Activated naive CD4-positive, alpha-beta T cell treated with anti-CD3 and anti-CD28 coated beads, Interleukin-2, amount 50 U/mL, for 16 hours (primary cell): ENCODE data around the gene SPZ1.
"Not testable (repeated sequence)": the region's sequence is repeated elsewhere in the genome, so short reads cannot be mapped to it uniquely, and the experiment has no call there.

ENCODE experiments used
- DNase-seq: peaks from one replicate; pipeline ENCODE4 v3.0.0-alpha.2; 2020

Gene SPZ1

DNA sequence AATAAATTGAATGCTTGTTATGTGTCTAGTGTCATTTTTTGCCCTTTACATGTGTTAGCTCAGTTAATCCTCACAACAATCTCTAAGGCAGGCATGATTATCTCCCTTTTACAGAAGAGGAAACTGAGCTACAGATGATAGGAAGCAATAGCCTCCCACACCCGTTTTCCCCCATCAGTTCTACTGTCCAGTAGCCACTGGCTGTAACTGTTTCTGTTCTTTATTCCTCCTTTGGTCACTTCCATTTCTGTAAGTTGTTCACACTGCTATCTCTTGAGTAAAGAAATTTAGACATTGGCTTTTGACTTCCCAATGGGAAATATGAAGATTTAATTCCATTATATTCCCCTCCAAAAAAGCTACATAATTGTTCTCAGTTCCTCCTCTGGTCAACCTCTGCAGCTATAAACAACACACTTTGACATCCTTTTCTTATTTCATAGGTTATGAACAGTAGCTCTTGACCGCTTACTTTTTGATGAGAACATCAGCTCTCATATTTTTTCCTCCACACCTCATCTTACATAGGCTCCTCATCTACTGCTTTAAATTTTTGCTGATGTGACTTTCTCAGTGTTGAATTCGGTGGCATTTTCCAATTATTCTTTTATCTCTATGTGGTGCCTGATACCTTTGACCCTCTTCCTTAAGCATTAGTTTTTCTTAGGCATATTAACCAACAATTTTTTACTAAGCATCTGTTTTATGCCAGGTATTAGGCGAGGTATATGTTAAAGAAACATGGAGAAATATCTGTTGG, 21.4 kb downstream of the SPZ1 start:
- no peak for DNase-seq

DNA sequence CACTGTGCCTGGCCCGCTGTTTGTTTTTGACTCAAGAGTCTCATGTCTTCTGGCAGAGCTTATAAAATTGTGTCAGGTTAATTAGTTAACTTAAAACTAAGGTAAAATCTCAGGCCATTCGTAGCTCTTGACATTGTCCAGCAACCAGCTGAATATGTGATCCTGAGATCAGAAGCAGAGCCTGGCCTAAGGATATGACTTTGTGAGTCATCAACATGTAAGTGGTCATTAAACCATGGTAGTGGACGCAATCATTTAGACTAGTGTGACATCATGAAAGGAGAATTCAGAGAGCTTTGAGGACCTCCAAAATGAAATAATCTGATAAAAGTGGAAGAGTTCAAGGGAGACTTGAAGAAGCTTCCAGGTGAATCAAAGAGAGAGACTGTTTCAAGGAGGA, 23.3 kb downstream of the SPZ1 start:
- DNase-seq = no peak

DNA sequence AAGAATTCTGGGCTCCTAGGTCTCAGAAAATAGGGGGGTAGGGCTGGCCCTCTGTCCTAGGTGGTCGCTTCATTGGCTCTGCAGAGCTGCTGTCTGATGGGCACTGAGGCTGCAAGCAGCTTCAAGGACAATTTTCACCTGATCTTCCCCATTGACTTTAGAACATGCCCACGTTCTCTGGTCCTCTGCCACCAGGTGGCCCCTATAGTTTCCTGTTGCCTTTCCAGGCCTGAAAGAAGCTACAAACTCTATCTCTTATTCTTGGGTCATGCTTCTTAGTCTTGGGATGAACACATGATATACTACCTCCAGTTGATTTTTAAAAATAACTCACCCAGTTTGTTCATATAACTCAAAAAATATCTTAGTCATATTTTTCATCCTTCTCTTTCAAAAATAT, 26.3 kb downstream of the SPZ1 start:
- peak; percentile 38 for DNase-seq

DNA sequence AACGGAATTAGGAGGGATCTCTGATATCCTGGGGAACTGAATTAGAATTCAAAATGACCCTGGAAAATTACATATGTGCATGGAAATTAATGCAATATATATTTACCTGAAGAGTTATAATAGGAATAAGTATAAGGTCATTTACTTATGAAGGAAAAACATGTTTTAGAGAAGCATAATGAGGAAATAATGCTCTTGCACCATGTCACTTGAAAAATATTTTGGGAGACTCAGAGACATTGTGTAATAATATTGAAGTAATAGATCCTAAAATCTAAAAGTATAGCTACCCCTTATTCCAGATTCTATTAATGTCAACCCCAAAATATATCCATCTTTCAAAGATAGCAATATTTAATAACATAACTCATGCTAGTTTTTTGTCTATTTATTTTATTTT, 28.4 kb downstream of the SPZ1 start:
- DNase-seq = no peak

DNA sequence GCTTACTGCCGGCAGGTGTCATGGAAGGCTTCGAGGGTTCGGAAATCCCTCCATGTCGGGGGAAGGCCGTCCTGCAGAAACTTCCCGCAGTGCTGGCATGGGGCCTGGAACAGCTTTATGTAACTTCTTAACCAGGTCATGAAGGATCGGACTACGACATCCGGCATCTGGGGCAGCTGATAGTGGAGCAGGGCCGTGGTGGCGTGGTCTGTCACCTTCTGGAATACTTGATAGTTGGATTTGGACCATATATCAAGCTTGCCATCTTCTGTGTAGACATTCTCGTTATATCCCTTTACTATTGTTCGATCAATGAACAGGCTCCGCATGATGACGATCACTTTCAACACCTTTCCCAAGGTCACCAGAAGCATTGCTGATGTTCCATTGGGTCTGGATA, 31.2 kb downstream of the SPZ1 start:
- not testable (repeated sequence) for DNase-seq

DNA sequence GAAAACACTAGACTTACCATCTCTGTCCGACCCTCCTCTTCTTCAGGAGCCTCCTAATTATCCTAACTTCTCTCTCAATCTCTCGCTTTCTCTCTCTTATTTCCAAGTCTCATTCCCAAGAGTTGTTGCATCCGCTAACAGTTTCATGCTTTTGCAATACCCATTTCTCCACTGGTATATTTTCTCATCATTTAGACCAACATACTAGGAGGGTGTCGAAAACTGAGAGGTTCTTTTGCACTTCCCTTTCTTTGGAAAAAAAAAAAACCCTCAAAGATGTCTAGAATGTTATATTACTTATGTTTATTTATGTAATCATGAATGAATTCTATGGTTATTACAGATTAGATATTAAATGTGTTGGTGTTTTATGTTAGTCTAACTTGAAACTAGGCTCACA, 35.9 kb downstream of the SPZ1 start:
- no peak for DNase-seq

DNA sequence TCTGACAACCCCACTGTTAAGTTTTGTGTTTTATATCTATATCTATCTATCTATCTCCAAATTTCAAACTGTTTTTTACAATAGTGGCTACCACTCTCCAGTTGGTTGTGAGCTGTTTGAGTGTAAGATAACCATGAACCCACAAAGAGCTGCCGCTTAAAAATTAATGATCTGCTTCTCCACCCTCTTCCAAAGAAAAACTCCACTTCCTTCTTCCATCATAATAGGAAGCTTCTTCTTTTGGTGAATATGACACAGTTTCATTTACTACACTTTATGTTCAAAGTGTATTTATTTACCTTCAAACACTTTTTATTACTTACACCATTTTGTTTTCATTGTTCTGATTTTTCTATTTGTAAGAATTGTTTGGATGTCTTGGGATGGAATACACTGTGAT, 37.9 kb downstream of the SPZ1 start:
- DNase-seq = no peak

DNA sequence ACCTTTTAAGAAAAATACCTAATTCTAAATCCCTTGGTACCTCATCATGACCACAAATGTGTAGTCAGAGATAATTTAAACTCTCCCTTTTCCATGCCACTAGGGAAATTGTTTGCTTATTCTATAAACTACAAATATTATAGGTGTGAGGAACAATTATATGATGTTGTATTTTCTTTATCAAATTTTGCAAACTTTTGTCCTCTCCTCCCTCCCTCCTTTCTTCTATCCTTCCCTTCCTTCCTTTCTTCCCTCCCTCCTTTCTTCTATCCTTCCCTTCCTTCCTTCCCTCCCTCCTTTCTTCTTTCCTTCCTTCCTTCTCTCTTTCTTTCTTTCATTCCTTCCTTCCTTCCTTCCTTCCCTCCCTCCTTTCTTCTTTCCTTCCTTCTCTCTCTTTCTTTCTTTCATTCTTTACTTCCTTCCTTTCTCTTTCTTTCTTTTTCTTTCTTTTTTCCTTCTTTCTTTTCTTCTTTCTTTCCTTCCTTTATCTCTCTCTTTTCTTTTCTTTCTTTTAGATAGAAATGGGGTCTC, 41.2 kb downstream of the SPZ1 start:
- DNase-seq = no peak

DNA sequence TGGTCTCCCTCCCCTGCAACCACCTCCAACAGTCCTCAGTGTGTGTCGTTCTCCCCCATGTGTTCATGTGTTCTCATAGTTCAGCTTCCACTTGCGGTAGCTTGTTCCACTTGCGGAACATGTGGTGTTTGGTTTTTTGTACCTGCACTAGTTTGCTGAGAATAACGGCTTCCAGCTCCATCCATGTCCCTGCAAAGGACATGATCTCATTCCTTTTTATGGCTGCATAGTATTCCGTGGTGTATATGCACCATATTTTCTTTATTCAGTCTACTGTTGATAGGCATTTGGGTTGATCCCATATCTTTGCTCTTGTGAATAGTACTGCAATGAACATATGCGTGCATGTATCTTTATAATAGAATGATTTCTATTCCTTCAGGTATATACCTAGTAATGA, 45.1 kb downstream of the SPZ1 start:
- DNase-seq = no peak

DNA sequence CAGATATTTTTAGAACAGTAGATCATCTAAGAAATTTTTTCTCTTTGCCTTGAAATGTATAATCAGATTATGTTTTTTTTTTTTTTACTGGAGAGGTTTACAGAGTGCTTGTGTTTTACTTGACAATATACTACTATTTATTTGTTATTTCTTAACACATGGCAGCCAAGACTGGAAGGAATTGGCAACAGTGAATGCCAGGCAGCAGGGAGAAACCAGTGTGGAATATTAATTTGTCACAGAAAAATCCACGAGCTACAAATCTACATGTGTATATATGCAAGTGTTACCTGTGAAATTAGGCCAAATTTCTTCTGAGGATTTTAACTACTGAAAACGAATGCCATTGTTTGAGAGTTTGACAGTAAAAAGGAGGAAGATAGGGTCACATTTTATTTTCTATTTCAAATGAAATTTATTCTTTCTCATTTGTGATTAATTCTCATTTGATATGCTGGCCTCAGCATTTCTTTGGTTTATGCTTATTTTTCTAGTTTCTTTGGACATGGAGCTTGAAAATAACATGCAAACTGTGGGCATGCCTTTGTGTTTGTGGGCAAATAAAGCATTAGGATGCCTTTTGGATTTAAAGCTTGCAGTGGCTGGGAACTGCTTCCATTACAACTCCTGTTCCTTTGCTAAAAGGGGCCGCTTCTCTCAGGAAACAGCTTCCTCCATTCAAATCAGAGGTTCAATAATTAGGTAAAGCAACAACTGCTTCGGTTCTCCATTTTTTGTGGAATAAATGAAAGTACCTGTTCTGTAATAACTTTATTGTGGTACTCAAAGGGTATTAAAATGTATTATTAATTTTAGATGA, 49.1 kb downstream of the SPZ1 start:
- DNase-seq = no peak

DNA sequence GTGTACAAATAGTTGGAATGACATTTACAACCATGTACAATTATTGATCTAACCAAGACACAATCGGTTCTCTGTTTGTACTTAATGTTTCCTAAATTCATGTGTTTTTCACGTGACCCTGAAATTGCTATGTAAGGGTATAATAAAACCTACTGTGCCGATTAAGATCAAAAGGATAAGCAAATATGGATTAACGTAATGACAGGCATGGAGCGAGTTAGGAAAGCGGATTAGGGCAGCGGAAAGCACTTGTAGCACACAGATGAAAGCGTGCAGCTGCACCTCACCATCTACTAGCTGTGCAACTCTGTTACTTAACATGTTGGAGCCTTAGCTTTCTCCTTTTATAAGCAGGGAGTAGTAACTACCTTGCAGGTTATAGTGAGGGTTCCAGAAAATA, 49.7 kb downstream of the SPZ1 start:
- no peak for DNase-seq

DNA sequence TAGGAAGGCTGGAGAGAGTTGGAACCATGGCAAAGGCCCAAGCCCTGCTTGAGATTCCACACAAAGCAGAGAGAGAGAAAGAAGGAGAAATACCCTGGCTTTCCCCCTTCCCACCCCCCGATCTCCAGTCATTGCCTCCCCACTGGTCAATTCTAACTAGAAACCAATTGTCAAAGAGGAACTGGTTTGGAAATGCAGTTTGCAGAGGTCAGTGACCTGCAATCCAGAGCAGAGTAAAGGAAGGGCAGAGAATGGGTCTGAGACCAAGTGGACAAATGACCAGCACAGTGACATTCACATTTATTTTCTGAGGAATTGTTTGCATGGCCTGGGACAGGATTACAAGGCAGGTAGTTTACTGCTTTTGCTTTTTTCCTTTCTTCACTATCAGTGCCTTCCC, 50.6 kb downstream of the SPZ1 start:
- no peak for DNase-seq
